Measurements from ENCODE around the gene TTC9.
"Not testable (repeated sequence)": the region's sequence is repeated elsewhere in the genome, so short reads cannot be mapped to it uniquely, and the experiment has no call there.

TTC9 gene

DNA sequence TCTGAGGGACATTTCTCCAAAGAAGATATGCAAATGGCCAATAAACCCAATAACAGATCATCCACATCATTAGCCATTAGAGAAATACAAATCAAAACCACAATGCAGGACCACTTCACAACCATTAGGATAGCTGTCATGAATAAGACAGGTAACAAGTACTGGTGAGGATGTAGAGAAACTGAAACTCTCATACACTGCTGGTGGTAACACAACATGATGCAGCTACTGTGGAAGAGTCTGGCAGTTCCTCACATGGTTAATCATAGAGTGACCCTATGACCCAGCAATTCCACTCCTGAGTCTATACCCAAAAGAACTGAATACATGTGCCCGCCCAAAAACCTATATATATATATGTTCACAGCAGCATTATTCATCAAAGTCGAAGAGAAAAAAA is 39.0 kb downstream of the TTC9 start:
- DNase-seq (ENCODE audit: low spot score) = no peak

DNA sequence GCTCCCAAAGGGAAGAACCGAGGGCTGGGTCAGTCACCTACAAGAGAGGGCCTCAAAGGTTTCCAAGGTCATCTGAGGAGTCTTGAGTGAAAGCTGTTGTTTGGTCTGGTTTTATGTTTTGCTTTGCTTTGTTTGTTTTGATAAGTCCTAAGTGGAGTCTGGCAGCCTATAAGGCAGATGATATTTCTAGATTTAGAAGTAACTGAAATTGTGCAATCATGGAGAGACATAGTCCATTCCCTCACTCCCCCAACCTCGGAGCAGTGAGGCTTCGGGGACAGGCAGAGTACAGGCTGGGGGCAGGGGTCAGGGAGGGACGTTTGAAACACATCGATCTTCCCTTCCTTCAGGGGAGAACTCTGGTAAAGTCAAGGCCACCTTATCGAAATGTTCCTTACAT is 42.3 kb downstream of the TTC9 start:
- DNase-seq (ENCODE audit: low spot score) = no peak

- DNase-seq (ENCODE audit: low spot score) = no peak
Observed at GRCh38 chr14:70685474-70686197, 43.9 kb downstream of the TTC9 start.

GRCh38 chr14:70692210-70692609 is 50.5 kb downstream of the TTC9 start:
- DNase-seq (ENCODE audit: low spot score) = no peak

DNA sequence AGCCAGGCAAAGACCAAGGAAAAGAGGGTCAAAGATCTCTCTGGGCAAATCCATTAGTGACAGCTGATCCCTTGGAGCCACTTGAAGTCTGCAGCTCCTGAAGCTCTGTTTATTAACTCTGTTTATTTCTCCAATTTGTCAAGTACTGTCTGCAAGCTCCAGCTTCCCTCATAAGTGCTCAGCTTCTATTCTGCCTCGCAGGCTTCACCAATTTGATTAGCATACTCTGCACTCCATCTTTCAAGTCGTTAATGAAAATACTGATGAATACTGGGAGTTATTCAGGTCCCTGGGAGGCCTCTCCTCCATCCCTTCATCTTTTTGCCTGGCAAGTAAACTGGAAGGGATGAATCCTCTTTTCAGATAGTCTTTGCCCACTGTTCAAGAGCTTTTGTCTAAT is 54.3 kb downstream of the TTC9 start:
- no peak for DNase-seq (ENCODE audit: low spot score)

- DNase-seq (ENCODE audit: low spot score) = no peak
Observed at GRCh38 chr14:70697701-70698100, 56.0 kb downstream of the TTC9 start.

DNA sequence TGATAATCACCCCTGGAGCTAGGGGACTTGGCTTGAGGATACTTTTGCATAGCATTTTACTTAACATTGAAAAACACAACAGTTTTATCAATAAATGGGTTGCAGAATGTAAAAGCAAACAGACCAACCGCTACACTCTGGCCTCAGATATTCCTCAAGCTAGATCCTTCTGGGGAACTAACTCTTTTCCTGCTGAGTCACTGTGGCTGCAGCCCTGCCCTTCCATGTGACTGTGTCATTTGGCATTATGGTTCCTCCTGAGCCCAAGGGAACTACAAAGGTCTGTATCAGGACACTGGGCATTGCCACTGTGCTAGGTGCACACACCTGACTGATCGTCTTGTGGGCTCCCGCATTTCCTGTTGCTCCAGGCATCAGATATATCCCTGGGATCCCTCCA is 56.6 kb downstream of the TTC9 start:
- no peak for DNase-seq (ENCODE audit: low spot score)

DNA sequence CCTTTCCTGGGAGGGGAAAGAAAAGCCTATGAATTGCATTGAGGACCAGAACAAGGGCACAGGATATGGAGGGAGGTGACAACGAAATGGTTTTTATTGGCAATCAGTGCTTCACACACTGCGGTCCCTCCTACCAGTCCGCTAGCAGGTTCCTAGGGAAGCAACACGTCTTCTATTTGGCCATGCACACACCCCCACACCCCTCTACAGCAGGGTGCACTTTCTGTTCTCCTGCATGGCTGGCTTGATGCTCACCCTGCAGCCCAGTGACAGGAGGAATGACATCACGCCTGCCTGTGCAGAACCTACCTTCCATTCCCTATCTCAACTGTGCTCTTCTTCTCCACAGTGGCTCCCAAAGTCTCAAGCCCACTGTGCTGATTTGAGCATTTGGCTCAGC is 57.9 kb downstream of the TTC9 start:
- DNase-seq (ENCODE audit: low spot score) = no peak

DNA sequence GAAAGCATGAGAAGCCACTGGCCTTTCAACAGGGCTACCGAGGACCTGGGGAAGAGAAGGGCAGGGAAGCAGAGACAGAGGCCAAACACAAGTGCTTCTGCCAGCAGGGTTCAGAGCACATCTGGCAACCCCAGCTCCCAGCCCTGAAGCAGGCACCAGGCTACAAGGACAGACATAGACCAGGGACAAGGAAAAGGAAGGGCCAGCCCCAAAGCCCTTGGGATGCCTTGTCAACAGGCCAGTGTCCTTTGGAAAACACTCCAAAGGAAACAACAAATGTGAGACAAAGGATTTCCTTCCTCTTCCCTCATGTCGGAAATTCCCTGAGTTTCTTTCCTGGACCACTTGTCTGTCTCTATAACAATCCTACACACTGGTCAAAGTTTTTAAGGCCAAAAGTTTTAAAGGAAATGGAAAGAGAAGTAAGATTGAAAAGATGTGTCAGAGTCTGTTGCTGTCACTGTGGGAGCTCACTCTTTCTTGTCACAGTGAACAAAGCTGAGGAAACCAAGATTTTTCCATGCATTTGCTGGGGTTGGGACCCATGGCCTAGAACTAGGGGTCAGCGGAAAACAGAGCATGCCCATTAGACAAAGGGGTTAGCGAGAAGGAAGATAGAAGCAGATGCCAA is 59.4 kb downstream of the TTC9 start:
- no peak for DNase-seq (ENCODE audit: low spot score)

GRCh38 chr14:70701610-70702009 is 59.9 kb downstream of the TTC9 start:
- no peak for DNase-seq (ENCODE audit: low spot score)

DNA sequence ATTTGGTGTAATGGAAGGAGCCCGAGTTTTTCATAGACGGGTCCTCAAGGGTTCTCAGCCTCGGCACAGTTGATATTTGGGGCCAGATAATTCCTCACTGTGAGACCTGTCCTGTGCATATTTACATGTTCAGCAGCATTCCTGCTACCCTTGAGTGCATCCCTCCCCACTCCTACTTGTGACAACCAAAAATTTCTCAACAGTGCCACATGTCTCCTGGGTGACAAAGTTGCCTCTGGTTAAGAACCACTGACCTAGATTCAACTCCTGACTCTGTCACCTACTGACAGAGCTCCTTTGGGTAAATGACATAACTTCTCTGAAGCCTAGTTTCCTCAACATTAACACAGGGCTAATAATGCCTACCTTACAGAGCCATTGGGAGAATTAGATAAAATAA is 60.4 kb downstream of the TTC9 start:
- no peak for DNase-seq (ENCODE audit: low spot score)

GRCh38 chr14:70703621-70704168 is 62.0 kb downstream of the TTC9 start:
- DNase-seq (ENCODE audit: low spot score) = not testable (repeated sequence)

- no peak for DNase-seq (ENCODE audit: low spot score)
Observed at GRCh38 chr14:70704960-70705359, 63.2 kb downstream of the TTC9 start.

DNA sequence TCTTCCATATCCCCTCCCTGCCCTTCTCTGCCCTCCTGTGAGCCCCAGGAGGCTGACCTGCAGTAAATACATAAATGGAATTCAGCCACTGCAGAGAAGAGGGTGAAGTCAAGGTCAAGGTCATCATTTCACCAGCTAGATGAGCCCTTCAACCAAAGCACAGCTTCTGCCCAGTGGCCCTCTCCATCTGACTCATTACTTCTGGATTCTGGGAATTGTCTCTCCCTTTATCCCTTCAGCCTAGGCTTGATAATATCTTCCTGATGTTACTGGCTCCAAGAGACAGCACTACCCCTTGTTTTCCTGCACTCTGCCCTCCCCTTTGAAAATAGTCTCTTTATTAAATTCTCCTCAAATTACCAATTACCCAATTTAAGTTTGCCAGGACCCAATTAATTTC is 64.5 kb downstream of the TTC9 start:
- DNase-seq (ENCODE audit: low spot score) = no peak

DNA sequence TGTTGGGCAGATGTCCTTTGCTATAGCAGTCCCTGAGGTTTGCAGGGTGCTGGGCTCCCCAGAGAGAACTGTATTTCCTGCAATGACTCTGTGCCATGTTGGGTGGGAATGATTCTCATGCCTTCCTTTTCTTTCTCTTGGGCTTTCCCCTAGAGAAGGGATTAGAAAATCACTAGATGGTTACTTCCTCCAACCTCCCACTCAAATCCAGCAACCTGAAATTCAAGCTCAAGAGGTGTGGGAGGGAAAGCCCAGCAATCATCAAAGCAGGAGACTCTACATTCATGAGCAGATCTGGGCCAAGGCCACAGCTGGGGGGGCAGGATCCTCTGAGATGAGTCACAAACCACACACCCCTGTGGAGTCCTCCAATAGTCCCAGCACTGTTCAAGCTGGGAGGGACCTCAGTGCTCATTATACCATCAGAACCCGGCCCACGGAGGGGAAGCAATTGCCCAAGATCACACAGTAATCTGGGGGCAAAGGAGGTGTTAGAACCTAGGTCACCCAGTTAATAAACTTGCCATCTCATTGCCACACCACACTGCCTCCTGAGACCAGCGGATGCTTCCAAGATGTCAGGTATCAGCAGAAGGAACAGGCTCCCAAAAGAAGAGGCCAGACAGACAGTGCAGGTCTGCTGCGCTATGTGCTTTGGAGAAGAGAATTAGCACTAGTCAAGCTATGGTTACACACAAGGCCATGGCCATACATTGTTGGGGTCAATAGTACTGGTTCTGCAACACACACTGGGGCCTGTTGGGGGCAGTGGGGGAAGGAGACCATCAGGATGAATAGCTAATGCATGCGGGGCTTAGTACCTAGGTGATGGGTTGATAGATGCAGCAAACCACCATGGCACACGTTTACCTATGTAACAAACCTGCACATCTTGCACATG is 65.7 kb downstream of the TTC9 start:
- DNase-seq (ENCODE audit: low spot score) = no peak

DNA sequence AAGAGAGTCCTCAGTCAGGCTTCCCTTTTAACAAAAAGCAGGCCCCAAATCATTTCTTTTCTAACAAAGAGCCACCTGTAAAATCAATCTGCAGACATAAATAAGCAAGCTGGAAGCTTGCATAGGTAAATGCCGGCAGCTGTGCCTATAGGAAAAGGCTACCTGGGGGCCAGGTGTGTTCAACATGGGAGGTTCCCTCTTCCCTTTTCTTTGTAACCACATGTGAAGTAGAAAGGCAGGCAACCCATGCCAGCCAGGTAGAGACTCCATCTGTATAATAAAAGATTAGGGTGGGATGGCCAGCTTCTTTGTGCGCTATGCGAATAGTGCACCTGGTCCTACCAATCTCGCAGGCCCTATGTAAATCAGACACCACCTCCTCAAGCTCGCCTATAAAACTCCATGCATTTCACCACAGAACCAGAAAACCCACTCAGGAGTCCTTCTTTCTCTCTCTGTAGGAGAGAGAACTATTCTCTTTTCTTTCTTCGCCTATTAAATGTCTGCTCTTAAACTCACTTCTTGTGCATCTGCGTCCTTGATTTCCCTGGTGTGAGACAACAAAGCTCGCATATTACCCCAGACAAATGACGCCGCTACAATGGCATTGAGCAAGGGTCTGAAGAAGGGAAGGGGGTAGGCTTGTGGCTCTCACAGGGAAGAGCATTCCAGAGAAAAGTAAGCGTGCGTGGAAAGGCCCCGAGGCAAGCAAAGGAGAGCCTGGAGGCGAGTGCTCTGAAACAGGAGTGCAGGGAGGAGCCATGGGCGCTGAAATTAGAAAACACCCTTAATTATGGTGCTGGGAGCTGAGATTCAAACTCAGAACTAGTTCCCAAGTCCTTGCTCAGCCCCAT is 67.2 kb downstream of the TTC9 start:
- DNase-seq (ENCODE audit: low spot score) = no peak

- DNase-seq (ENCODE audit: low spot score) = no peak
Observed at GRCh38 chr14:70709726-70710382, 68.1 kb downstream of the TTC9 start.

GRCh38 chr14:70711451-70711850 is 69.7 kb downstream of the TTC9 start:
- no peak for DNase-seq (ENCODE audit: low spot score)

- DNase-seq (ENCODE audit: low spot score) = no peak
Observed at GRCh38 chr14:70713096-70713495, 71.4 kb downstream of the TTC9 start.

GRCh38 chr14:70713511-70713916 is 71.8 kb downstream of the TTC9 start:
- no peak for DNase-seq (ENCODE audit: low spot score)

DNA sequence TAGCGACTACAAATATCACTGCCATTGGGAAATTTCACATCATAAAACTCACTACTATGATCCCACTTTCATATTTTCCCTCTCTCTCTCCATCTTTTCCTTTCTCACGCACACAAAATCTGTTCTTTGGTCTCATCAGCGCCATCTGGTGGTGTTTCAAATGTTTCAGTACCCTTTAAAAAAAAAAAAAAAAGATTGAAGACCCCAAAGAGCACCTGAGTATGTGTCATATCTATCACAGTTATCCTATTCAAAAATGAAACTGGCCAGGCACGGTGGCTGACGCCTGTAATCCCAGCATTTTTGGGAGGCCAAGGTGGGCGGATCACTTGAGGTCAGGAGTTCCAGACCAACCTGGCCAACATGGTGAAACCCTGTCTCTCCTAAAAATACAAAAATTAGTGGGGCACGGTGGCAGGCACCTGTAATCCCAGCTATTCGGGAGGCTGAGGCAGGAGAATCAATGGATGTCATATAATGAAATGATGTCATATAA is 72.4 kb downstream of the TTC9 start:
- no peak for DNase-seq (ENCODE audit: low spot score)

Data from left forelimb (tissue), 1 donor.